ENCODE data around the gene LMNA.

GRCh38 chr1:156114919-156115513 lies 505 bp downstream of the LMNA start:
- TF ChIP-seq CTCF (conservative IDR thresholded peaks at IDR 0.05; ENCODE audit: low read length) (no peak), EZH2phosphoT487 (IDR thresholded peaks at IDR 0.05; ENCODE audit: borderline replicate concordance) (no peak)

Measured in Loucy (cell line).